ENCODE results near the gene GRIK3.

DNA sequence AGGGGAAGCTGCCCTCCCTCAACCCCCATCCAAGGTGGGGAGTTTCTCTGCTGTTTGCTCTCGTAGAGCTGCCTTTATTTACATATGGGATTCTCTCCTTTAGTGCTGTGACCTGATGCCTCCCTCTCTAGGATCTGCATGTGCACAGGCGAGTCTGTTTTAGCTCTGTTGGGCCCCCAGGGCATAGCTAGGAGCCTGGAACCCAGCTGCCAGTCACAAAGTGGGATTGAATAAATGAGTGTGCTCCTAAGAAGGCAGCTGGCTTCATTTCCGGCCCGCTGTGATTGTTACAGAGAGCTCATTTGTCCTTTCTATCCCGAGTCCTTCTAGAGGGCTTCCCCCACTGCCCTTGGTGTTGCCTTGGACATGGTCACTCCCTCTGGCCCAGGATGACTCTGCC, 176.6 kb downstream of the GRIK3 start:
- TF ChIP-seq, protein P1, sequence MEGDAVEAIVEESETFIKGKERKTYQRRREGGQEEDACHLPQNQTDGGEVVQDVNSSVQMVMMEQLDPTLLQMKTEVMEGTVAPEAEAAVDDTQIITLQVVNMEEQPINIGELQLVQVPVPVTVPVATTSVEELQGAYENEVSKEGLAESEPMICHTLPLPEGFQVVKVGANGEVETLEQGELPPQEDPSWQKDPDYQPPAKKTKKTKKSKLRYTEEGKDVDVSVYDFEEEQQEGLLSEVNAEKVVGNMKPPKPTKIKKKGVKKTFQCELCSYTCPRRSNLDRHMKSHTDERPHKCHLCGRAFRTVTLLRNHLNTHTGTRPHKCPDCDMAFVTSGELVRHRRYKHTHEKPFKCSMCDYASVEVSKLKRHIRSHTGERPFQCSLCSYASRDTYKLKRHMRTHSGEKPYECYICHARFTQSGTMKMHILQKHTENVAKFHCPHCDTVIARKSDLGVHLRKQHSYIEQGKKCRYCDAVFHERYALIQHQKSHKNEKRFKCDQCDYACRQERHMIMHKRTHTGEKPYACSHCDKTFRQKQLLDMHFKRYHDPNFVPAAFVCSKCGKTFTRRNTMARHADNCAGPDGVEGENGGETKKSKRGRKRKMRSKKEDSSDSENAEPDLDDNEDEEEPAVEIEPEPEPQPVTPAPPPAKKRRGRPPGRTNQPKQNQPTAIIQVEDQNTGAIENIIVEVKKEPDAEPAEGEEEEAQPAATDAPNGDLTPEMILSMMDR (IDR thresholded peaks at IDR 0.05), result no peak
- no peak for TF ChIP-seq POLR2A (IDR thresholded peaks at IDR 0.05)
